HG03135 (cell line): ENCODE data around the gene SPEM2.
"Not testable (repeated sequence)": the region's sequence is repeated elsewhere in the genome, so short reads cannot be mapped to it uniquely, and the experiment has no call there.

Experiments
- ATAC-seq: cut with Tn5 transposase; IDR thresholded peaks from one replicate; pipeline ENCODE4 v1.9.1; 2021; ENCODE audit warnings: mild to moderate bottlenecking, moderate library complexity; ENCODE audit not compliant: unreplicated experiment

The SPEM2 gene

DNA sequence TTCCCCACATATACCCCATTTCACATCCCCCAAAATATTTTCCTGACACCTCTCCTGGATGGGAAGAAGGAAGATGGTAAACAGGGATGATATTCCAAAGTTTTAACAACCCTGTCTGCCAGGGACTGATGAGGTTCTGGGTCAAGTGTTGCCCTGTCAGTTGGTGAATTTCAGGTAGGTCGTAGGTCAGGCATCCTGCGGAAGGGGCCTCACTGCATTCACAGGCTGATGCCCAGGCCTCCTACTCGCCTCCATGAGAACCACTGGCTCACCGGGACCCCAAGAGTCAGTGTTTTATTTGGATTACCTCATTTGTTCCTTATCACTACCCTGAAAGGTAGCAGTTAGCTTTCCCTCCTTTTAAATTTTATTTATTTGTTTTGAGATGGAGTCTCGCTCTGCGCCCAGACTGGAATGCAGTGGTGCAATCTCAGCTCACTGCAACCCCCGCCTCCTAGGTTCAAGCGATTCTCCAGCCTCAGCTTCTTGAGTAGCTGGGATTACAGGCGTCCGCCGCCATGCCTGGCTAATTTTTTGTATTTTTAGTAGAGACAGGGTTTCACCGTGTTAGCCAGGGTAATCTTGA, 43.5 kb downstream of the SPEM2 start:
- ATAC-seq = no peak

DNA sequence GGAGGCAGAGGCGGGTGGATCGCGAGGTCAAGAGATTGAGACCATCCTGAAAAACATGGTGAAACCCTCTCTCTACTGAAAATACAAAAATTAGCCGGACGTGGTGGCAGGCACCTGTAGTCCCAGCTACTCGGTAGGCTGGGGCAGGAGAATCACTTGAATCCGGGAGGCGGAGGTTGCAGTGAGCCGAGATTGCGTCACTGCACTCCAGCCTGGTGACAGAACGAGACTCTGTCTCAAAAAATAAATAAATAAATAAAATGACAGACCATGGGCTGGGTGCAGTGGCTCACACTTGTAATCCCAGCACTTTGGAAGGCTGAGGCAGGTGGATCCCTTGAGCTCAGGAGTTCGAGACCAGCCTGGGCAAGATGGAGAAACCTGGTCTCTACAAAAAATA, 44.4 kb downstream of the SPEM2 start:
- ATAC-seq = not testable (repeated sequence)

DNA sequence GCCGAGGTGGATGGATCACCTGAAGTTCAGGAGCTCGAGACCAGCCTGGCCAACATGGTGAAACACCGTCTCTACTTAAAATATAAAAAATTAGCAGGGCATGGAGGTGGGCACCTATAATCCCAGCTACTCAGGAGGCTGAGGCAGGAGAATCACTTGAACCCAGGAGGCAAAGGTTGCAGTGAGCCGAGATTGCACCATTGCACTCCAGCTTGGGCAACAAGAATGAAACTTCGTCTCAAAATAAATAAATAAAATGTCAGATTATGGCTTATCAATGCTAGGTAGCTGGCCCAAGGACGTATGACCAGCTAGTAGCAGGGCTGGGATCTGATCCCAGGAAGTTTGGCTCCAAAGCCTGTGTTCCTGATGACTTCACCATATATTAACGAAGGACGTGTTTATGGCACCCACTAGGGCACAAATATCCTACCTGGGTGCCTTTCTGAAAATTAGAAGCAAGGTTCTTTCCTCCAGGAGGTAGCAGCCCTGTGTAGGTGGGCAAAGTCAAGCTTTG, 45.1 kb downstream of the SPEM2 start:
- ATAC-seq = not testable (repeated sequence)

DNA sequence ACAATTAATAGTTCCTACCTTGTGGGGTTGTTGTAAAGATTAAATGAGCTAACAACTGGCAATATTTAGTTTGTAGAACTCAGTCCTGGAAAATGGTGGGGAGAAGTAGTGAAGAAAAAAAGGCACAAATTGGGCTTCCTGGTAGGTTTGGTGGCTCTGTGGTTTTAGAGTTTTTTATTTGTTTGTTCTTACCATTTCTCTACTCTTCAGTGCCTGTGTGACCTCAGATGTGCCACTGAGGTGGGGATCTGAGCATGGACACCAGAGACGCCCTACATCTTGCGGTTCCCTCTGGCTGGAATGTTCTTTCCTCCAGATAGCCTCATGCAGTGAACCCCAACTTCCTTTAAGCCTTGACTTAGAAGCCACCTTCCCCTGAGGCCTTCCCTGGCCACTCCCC, 46.3 kb downstream of the SPEM2 start:
- no peak for ATAC-seq

DNA sequence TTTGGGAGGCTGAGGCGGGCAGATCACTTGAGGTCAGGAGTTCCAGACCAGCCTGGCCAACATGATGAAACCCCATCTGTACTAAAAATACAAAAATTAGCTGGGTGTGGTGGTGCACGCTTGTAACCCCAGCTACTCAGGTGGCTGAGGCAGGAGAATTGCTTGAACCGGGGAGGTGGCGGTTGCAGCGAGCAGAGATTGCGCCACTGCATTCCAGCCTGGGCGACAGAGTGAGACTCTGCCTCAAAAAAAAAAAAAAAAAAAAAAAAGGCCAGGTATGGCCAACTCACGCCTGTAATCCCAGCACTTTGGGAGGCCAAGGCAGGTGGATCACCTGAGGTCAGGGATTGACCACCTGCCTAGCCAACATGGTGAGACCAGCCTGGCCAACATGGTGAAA, 49.4 kb downstream of the SPEM2 start:
- ATAC-seq = not testable (repeated sequence)

DNA sequence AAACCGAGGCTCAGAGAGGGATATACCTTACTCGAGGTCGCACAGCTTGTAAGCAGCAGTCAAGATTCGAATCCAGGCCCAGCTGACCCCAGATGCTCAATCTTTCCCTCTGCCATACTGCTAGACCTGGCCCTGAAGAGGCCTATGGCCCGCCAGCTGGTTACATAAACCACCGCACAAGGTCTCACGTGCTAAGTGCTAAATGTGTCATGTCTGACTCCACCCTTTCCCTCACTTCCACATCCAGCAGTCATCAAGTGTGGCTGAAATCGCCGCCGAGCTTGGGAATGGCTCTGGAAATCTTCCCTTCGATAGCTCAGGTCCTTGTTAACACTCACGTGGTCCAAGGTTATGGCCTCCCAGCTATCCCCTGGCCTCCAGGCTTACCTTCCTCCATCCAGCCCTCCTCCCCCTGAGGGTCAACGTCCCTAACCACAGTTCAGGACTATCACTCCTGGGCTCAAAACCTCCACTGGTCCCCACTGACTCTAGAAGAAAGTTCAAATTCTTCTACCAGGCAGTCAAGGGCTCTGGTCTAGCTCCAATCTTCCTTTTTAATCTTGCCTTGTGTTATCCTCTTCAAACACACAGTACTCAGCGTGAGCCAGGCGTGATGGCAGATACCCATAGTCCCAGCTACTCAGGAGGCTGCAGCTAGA, 50.5 kb downstream of the SPEM2 start:
- ATAC-seq = no peak

DNA sequence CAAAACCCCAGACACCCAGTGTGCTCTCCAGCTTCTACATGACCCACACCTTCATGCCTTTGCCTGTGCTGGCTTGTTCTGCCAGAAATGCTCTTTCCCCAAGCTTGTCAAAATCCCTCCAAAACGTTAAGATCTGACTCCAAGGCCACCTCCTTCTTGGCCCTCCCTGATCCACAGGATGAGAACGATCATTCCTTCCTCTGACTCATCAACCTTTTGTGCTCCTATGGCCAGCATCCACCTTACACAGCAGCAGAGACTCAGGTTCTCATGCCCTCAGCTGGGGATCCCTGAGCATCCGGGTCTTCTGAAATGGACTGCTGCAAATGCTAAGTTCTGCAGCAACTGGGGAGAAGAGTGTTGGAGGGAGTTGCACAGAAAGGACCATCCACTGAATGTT, 51.1 kb downstream of the SPEM2 start:
- ATAC-seq = no peak

DNA sequence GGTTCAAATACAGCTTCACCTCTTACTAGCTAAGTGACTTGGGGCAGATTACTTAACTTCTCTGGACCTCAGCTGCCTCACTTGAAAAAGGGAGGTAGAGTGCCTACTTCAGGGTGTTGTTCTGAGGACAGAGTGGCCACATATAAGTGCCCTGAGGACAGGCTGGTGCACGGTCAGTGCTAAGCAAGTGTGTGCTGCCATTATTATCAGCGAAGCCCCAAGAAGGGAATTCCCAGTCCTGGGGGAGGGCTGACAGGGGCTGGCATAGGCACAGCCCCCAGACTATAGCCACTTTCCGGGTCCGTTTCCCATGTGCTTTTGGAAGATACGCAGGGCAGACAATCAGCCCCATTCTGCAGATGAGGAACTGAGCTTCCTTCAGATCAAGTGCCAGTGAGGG, 51.5 kb downstream of the SPEM2 start:
- no peak for ATAC-seq
